Sigmoid colon (tissue), 4 donors: Measurements from ENCODE around the gene IFNL4.

Experiments used
- CTCF ChIP-seq, 4 experiments: fragments of 450-650 bp in 3 of 4; fragments of 200-600 bp in 1 of 4; IDR thresholded peaks; one replicate each; pipeline ENCODE4 v1.5.1; 2016 to 2019; ENCODE audit warnings: antibody characterized with exemption in 4 of 4, mild to moderate bottlenecking in 3 of 4, moderate library complexity in 2 of 4
- POLR2AphosphoS5 ChIP-seq, 4 donors: sonication (generic); formaldehyde crosslinking; IDR thresholded peaks; one replicate each; pipeline ENCODE4 v1.6.1; 2017; ENCODE audit warnings: antibody characterized with exemption in 4 of 4

- TF ChIP-seq POLR2AphosphoS5 (IDR thresholded peaks at IDR 0.05), result no peak
- no peak for TF ChIP-seq CTCF (IDR thresholded peaks at IDR 0.05)
Measured at GRCh38 chr19:39240421-39240820, 8.2 kb downstream of the IFNL4 start.
